ENCODE data around the gene PAX7.

DNA sequence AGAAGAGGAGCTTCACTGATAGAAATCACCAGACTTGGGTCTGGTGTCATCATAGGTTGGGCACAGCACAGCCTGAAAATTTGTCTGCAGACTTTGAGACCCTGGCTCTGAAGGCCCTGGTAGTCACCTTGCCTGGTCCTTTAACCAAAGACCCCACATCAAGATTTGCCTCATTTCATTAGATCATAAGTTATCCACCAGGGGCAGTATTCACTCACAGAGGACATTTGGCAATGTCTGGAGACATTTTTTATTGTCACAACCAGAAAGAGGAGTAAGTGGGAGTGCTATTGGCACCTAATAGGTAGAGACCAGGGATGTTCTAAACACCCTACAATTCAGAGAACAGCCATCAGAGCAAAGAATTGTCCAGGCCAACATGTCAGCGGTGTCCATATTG, 22.1 kb upstream of the PAX7 start:
- TF ChIP-seq POLR2A (IDR thresholded peaks at IDR 0.05; ENCODE audit: extremely low read depth, insufficient read length) (no peak), MYC (IDR thresholded peaks at IDR 0.05; ENCODE audit: low read depth, low read length) (no peak), MAX (IDR thresholded peaks at IDR 0.05; ENCODE audit: low read depth, low read length) (no peak)
- TF ChIP-seq, protein P1, sequence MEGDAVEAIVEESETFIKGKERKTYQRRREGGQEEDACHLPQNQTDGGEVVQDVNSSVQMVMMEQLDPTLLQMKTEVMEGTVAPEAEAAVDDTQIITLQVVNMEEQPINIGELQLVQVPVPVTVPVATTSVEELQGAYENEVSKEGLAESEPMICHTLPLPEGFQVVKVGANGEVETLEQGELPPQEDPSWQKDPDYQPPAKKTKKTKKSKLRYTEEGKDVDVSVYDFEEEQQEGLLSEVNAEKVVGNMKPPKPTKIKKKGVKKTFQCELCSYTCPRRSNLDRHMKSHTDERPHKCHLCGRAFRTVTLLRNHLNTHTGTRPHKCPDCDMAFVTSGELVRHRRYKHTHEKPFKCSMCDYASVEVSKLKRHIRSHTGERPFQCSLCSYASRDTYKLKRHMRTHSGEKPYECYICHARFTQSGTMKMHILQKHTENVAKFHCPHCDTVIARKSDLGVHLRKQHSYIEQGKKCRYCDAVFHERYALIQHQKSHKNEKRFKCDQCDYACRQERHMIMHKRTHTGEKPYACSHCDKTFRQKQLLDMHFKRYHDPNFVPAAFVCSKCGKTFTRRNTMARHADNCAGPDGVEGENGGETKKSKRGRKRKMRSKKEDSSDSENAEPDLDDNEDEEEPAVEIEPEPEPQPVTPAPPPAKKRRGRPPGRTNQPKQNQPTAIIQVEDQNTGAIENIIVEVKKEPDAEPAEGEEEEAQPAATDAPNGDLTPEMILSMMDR (IDR thresholded peaks at IDR 0.05; ENCODE audit: low read depth, low read length): peak; percentile 11
